ENCODE results near the gene GFY.
"Not testable (repeated sequence)": the region's sequence is repeated elsewhere in the genome, so short reads cannot be mapped to it uniquely, and the experiment has no call there.

Gene GFY

DNA sequence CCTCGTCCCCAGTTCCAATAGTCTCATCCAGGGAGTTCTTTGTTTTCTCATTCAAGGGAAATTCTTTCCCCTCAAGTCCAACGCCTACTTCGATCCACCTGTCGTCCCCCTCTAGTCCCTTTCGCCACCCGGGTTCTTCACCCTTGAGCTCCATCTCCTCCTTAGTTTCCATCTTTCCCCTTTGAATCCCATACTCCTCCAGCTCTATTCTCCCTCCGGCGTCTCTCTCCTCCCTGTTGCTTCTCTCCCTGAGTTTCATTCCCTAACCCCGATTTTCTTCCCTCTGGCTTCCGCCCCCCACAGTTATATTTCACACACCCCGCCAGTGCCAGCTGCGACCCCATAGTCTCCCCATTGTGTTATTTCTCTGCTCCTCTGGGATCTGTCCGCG is 16.8 kb downstream of the GFY start:
- Histone ChIP-seq H3K9me3 (ENCODE audit: insufficient read depth, low read length) (no peaks in the 10 kb centered on the region), H3K4me1 (ENCODE audit: insufficient read depth, insufficient read length) (peaks cover 4% of the 10 kb centered on the region), H3K9ac (ENCODE audit: insufficient read length, low read depth) (no peak overlapping the region), H3K4me3 (ENCODE audit: insufficient read length, low read depth) (no peak overlapping the region), H3K27me3 (ENCODE audit: insufficient read depth, insufficient read length) (peaks cover 47% of the 10 kb centered on the region), H3K36me3 (ENCODE audit: insufficient read depth, insufficient read length, low read length) (peaks cover 11% of the 10 kb centered on the region)
- DNase-seq (ENCODE audit: low read depth, low spot score): no peak
- no peak for TF ChIP-seq ZNF274 (IDR thresholded peaks at IDR 0.05; ENCODE audit: low read depth, low read length)
- no peak for TF ChIP-seq SUZ12 (IDR thresholded peaks at IDR 0.05; ENCODE audit: extremely low read depth, insufficient read depth, insufficient read length)
- TF ChIP-seq YY1 (IDR thresholded peaks at IDR 0.05; ENCODE audit: insufficient read depth, insufficient read length): no peak

DNA sequence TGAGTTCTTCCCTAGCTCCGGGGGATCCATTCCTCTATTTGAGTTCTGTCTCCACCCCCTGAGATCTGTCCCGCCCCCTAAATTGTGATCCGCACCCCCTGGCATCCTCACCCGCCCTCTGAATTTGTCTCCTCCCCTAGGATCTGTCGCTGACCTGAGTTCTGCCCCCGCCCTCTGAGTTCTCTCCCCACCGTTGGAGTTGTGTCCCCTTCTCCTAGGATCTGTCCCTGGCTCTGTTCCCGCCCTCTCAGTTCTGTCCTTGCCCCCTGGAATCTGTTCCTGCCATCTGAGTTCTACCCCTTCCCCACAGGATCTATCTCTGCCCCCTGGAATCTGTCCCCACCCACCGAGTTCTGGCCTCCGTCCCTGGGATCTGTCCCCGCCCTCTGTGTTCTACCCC is 17.2 kb downstream of the GFY start:
- no peak overlapping the region for H3K9ac ChIP-seq (ENCODE audit: insufficient read length, low read depth)
- no peaks in the 10 kb centered on the region for H3K9me3 ChIP-seq (ENCODE audit: insufficient read depth, low read length)
- peaks cover 4% of the 10 kb centered on the region for H3K4me1 ChIP-seq (ENCODE audit: insufficient read depth, insufficient read length)
- peaks cover 46% of the 10 kb centered on the region for H3K27me3 ChIP-seq (ENCODE audit: insufficient read depth, insufficient read length)
- DNase-seq (ENCODE audit: low read depth, low spot score): no peak
- H3K36me3 ChIP-seq (ENCODE audit: insufficient read depth, insufficient read length, low read length): peaks cover 15% of the 10 kb centered on the region
- H3K4me3 ChIP-seq (ENCODE audit: insufficient read length, low read depth): no peak overlapping the region
- TF ChIP-seq YY1 (IDR thresholded peaks at IDR 0.05; ENCODE audit: insufficient read depth, insufficient read length) (no peak), ZNF274 (IDR thresholded peaks at IDR 0.05; ENCODE audit: low read depth, low read length) (no peak), SUZ12 (IDR thresholded peaks at IDR 0.05; ENCODE audit: extremely low read depth, insufficient read depth, insufficient read length) (no peak)

DNA sequence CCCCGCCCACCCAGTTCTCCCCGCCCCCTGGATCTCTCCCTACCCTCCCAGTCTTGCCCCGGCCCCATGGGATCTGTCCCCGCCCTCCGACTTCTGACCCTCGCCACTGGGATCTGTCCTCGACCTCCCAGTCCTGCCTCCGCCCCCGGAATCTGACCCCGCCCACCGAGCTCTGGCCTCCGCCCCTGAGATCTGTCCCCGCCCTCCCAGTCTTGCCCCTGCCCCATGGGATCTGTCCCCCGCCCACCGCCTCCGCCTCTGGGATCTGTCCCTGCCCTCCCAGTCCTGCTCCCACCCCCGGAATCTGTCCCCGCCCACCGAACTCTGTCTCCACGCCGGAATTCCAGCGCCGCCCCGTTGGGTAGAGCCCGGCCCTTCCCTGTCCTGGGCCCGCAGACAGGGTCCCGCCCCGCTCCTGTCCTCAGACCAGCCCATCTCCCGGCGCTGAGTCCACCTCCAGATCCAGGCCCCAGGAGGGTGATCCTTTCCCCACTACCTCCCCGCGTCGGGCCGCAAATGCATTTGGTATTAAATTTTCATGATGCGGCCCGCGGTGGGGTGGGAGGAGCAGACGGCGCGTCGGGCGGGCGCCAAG is 17.7 kb downstream of the GFY start:
- Histone ChIP-seq H3K4me3 (ENCODE audit: insufficient read length, low read depth) (peak overlapping the region; percentile 63), H3K36me3 (ENCODE audit: insufficient read depth, insufficient read length, low read length) (peaks cover 20% of the 10 kb centered on the region), H3K27me3 (ENCODE audit: insufficient read depth, insufficient read length) (peaks cover 41% of the 10 kb centered on the region), H3K9ac (ENCODE audit: insufficient read length, low read depth) (peak overlapping the region; percentile 51), H3K9me3 (ENCODE audit: insufficient read depth, low read length) (no peaks in the 10 kb centered on the region), H3K4me1 (ENCODE audit: insufficient read depth, insufficient read length) (peaks cover 4% of the 10 kb centered on the region)
- peak; percentile 90 for DNase-seq (ENCODE audit: low read depth, low spot score)
- no peak for TF ChIP-seq ZNF274 (IDR thresholded peaks at IDR 0.05; ENCODE audit: low read depth, low read length)
- no peak for TF ChIP-seq SUZ12 (IDR thresholded peaks at IDR 0.05; ENCODE audit: extremely low read depth, insufficient read depth, insufficient read length)

DNA sequence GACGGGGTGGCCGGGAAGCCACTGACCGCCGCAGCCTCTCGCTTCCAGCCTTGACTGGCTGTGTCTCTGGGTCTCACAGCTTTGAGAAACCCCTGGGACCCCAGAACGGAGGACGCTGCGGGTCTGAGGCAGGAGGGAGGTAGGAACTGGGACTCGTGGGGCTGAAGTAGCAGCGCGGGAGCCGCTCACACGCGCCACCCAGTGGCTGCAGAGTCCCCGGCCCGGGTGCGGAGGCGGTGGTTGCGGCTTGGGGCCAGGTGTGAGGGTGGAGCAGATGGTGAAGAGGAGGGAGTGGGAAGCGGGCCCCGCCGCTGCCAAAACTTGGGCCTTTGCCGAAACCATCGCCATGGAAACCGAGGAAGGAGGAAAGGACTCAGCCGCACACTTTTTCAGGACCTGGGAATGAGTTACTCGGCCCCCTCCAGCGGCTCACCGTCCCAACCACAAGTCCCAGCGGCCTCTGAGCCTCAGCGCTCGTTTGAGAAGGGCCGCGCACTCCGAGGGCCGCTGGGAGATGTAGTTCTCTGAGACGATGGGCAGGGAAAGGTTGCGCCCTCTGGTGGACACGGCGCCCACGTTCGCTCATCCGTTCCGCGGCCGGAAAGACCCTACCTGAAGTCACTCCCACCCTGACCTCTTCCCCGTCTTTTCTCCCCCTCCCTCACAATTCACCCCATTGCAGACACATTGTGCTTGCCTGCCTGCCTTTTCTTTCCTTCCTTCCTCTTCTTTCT is 18.3 kb downstream of the GFY start:
- TF ChIP-seq ZNF274 (IDR thresholded peaks at IDR 0.05; ENCODE audit: low read depth, low read length) (no peak), SUZ12 (IDR thresholded peaks at IDR 0.05; ENCODE audit: extremely low read depth, insufficient read depth, insufficient read length) (no peak), YY1 (IDR thresholded peaks at IDR 0.05; ENCODE audit: insufficient read depth, insufficient read length) (no peak)
- peak overlapping the region; percentile 63 for H3K4me3 ChIP-seq (ENCODE audit: insufficient read length, low read depth)
- peaks cover 26% of the 10 kb centered on the region for H3K36me3 ChIP-seq (ENCODE audit: insufficient read depth, insufficient read length, low read length)
- peak; percentile 85 for DNase-seq (ENCODE audit: low read depth, low spot score)
- H3K9ac ChIP-seq (ENCODE audit: insufficient read length, low read depth): peak overlapping the region; percentile 51
- H3K9me3 ChIP-seq (ENCODE audit: insufficient read depth, low read length): no peaks in the 10 kb centered on the region
- H3K27me3 ChIP-seq (ENCODE audit: insufficient read depth, insufficient read length): peaks cover 34% of the 10 kb centered on the region
- peaks cover 8% of the 10 kb centered on the region for H3K4me1 ChIP-seq (ENCODE audit: insufficient read depth, insufficient read length)

DNA sequence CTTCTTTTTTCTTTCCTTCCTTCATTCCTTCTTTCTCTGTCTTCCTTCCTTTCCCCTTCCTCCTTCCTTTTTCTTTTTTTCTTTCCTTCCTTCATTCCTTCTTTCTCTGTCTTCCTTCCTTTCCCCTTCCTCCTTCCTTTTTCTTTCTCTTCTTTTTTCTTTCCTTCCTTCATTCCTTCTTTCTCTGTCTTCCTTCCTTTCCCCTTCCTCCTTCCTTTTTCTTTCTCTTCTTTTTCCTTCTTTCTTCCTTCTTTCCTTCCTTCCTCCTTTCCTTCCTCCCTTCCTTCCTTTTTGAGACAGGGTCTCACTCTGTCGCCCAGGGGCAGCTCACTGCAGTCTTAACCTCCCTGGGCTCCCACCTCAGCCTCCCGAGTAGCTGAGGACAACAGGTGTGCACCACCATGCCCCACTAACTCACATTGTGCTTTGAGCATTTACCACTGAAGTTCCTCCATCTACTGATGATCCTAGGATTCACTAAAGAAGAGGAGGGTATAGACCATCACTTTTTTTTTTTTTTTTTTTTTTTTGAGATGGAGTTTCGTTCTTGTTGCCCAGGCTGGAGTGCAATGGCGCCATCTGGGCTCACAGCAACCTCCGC is 19.0 kb downstream of the GFY start:
- Histone ChIP-seq H3K27me3 (ENCODE audit: insufficient read depth, insufficient read length) (peaks cover 28% of the 10 kb centered on the region), H3K36me3 (ENCODE audit: insufficient read depth, insufficient read length, low read length) (peaks cover 33% of the 10 kb centered on the region)
- H3K4me3 ChIP-seq (ENCODE audit: insufficient read length, low read depth); H3K9ac ChIP-seq (ENCODE audit: insufficient read length, low read depth); H3K4me1 ChIP-seq (ENCODE audit: insufficient read depth, insufficient read length); H3K9me3 ChIP-seq (ENCODE audit: insufficient read depth, low read length); DNase-seq (ENCODE audit: low read depth, low spot score): not testable (repeated sequence)

DNA sequence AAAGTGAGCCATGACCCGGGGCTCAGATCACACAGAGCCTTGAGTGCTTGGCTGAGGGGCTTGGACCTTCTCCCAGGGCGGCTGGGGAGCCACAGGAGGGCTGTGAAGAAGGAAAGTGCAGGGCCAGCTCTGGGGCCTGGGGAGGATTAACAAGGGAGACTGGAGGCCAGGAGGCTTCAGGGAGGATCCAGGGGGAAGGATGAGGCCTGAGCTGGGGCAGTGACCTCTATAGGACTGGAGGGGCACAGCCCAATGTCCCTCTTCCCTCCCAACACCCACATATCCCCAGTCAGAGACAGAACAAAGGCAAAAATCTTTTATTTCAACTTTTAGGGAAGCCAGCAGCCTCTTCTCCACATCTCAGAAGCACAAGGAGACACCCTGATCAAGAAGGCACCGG is 20.8 kb downstream of the GFY start:
- H3K27me3 ChIP-seq (ENCODE audit: insufficient read depth, insufficient read length): peaks cover 10% of the 10 kb centered on the region
- no peak overlapping the region for H3K4me3 ChIP-seq (ENCODE audit: insufficient read length, low read depth)
- H3K4me1 ChIP-seq (ENCODE audit: insufficient read depth, insufficient read length): peaks cover 6% of the 10 kb centered on the region
- DNase-seq (ENCODE audit: low read depth, low spot score): no peak
- no peak for TF ChIP-seq SUZ12 (IDR thresholded peaks at IDR 0.05; ENCODE audit: extremely low read depth, insufficient read depth, insufficient read length)
- no peak for TF ChIP-seq YY1 (IDR thresholded peaks at IDR 0.05; ENCODE audit: insufficient read depth, insufficient read length)
- no peak for TF ChIP-seq ZNF274 (IDR thresholded peaks at IDR 0.05; ENCODE audit: low read depth, low read length)
- no peak overlapping the region for H3K9ac ChIP-seq (ENCODE audit: insufficient read length, low read depth)
- H3K9me3 ChIP-seq (ENCODE audit: insufficient read depth, low read length): no peaks in the 10 kb centered on the region
- H3K36me3 ChIP-seq (ENCODE audit: insufficient read depth, insufficient read length, low read length): peaks cover 46% of the 10 kb centered on the region

Data from NT2/D1 (cell line).